Astrocyte (in vitro differentiated cells and primary cell): Measurements from ENCODE around the gene PRRT4.

Experiments used
- EZH2 ChIP-seq: IDR thresholded peaks from 2 replicates; pipeline ENCODE4 v1.6.1; 2012; ENCODE audit warnings: mild to moderate bottlenecking, low read length, inconsistent platforms; ENCODE audit not compliant: insufficient read depth
- TF ChIP-seq, protein P1 (sequence below): IDR thresholded peaks from 2 replicates; pipeline ENCODE4 v1.5.1; 2011; ENCODE audit warnings: low read depth, mild to moderate bottlenecking, inconsistent platforms, low read length, moderate library complexity; ENCODE audit not compliant: insufficient read depth

DNA sequence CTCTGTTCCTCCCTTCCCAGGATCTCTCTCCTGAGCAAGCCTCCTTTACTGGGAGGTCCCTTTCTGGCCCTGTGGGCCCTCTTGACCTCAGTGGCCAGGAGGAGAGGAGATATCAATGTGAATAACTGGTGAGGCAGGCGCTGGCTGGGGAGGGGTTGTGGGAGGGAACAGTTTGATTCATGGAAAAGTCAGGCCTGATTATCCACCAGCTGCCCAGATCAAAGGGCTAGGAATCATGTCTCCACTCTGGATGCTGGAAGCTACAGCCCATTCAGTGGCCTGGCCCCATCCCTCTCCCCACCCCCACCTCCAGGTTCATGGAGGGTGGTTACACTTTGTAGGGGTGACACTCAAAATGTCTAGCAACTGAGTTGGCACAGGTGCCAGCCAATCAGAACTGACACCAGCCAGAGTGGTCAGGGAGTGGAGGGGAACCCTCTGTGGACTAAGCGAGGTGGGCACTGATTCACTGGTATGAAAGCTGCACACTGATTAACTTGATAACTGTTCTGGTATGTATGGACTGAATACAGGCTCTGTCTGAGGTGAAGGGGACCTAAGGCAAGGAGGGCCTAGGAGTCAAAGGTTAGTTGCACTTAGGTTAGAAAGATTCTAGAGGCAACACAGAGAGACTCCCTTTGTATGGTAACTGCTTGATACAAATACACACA, 4.8 kb downstream of the PRRT4 start:
- TF ChIP-seq, protein P1, sequence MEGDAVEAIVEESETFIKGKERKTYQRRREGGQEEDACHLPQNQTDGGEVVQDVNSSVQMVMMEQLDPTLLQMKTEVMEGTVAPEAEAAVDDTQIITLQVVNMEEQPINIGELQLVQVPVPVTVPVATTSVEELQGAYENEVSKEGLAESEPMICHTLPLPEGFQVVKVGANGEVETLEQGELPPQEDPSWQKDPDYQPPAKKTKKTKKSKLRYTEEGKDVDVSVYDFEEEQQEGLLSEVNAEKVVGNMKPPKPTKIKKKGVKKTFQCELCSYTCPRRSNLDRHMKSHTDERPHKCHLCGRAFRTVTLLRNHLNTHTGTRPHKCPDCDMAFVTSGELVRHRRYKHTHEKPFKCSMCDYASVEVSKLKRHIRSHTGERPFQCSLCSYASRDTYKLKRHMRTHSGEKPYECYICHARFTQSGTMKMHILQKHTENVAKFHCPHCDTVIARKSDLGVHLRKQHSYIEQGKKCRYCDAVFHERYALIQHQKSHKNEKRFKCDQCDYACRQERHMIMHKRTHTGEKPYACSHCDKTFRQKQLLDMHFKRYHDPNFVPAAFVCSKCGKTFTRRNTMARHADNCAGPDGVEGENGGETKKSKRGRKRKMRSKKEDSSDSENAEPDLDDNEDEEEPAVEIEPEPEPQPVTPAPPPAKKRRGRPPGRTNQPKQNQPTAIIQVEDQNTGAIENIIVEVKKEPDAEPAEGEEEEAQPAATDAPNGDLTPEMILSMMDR: no peak
- TF ChIP-seq EZH2: no peak
